IPS DF 6.9 (cell line): Measurements from ENCODE around the gene PAPPA2.

Experiments used
- DNase-seq: peaks from one replicate; pipeline ENCODE4 v3.0.0-alpha.2; 2013; ENCODE audit warnings: low read depth, low spot score
- H3K27ac ChIP-seq: one replicate; pipeline ENCODE4 v1.5.1; 2013; ENCODE audit warnings: low read length, control low read depth
- H3K27me3 ChIP-seq: 2 replicates; pipeline ENCODE4 v1.6.1; 2013; ENCODE audit warnings: mild to moderate bottlenecking, low read length; ENCODE audit not compliant: control insufficient read depth, insufficient read depth
- H3K36me3 ChIP-seq: 2 replicates; pipeline ENCODE4 v1.6.1; 2013; ENCODE audit warnings: low read length; ENCODE audit not compliant: control insufficient read depth, insufficient read depth
- H3K4me1 ChIP-seq: 2 replicates; pipeline ENCODE4 v1.6.1; 2013; ENCODE audit warnings: low read length; ENCODE audit not compliant: control insufficient read depth, insufficient read depth
- H3K4me3 ChIP-seq: 2 replicates; pipeline ENCODE4 v1.5.1; 2013; ENCODE audit warnings: mild to moderate bottlenecking, low read length
- H3K9me3 ChIP-seq: 2 replicates; pipeline ENCODE4 v1.6.1; 2013; ENCODE audit warnings: low read length, inconsistent platforms; ENCODE audit not compliant: control insufficient read depth, insufficient read depth
- WGBS: extraction: QIAGEN DNeasy Blood & Tissue Kit; methylation state at CpG from one replicate; pipeline ENCODE4 v1.1.7; 2013; ENCODE audit warnings: mixed read lengths, missing lambda C conversion rate; ENCODE audit not compliant: insufficient read length, insufficient coverage; 5-methylcytosine and 5-hydroxymethylcytosine counted together

Gene PAPPA2

GRCh38 chr1:176794897-176795508 lies 332.0 kb downstream of the PAPPA2 start:
- H3K4me3 ChIP-seq: no peak overlapping the region

GRCh38 chr1:176795929-176796328 lies 333.0 kb downstream of the PAPPA2 start:
- no peak for DNase-seq
- H3K27me3 ChIP-seq: no peaks in the 10 kb centered on the region
- H3K4me3 ChIP-seq: no peak overlapping the region
- H3K9me3 ChIP-seq: no peaks in the 10 kb centered on the region
- H3K36me3 ChIP-seq: no peaks in the 10 kb centered on the region
- H3K27ac ChIP-seq: no peak overlapping the region
- peaks cover 2% of the 10 kb centered on the region for H3K4me1 ChIP-seq
- WGBS: no CpG with 5 or more reads among the region's 2 CpGs

More at GRCh38 chr1:176794897-176795508, 332.0 kb downstream of the PAPPA2 start:
- Histone ChIP-seq H3K27me3 (no peaks in the 10 kb centered on the region), H3K36me3 (no peaks in the 10 kb centered on the region), H3K4me1 (peaks cover 2% of the 10 kb centered on the region), H3K9me3 (no peaks in the 10 kb centered on the region), H3K27ac (no peak overlapping the region)
- DNase-seq: no peak
- WGBS: no CpG with 5 or more reads among the region's 5 CpGs

- H3K27ac ChIP-seq: no peak overlapping the region
- no peaks in the 10 kb centered on the region for H3K27me3 ChIP-seq
- WGBS: 100% methylated on average over 1 of the region's 1 CpG
- H3K9me3 ChIP-seq: no peaks in the 10 kb centered on the region
- no peaks in the 10 kb centered on the region for H3K36me3 ChIP-seq
- H3K4me3 ChIP-seq: no peak overlapping the region
- no peak for DNase-seq
- peaks cover 3% of the 10 kb centered on the region for H3K4me1 ChIP-seq
Observed at GRCh38 chr1:176796583-176796982, 333.6 kb downstream of the PAPPA2 start.

GRCh38 chr1:176799327-176799726 lies 336.4 kb downstream of the PAPPA2 start:
- WGBS: no CpG with 5 or more reads among the region's 3 CpGs
- Histone ChIP-seq H3K4me3 (no peak overlapping the region), H3K36me3 (no peaks in the 10 kb centered on the region), H3K9me3 (no peaks in the 10 kb centered on the region), H3K4me1 (peaks cover 3% of the 10 kb centered on the region), H3K27me3 (no peaks in the 10 kb centered on the region), H3K27ac (no peak overlapping the region)
- DNase-seq: no peak

- peaks cover 2% of the 10 kb centered on the region for H3K4me1 ChIP-seq
- H3K27ac ChIP-seq: no peak overlapping the region
- no peaks in the 10 kb centered on the region for H3K36me3 ChIP-seq
- H3K9me3 ChIP-seq: no peaks in the 10 kb centered on the region
- no peak for DNase-seq
- H3K4me3 ChIP-seq: no peak overlapping the region
- whole genome bisulfite sequencing: no CpG with 5 or more reads among the region's 5 CpGs
- no peaks in the 10 kb centered on the region for H3K27me3 ChIP-seq
Observed at GRCh38 chr1:176800978-176801513, 338.1 kb downstream of the PAPPA2 start.

GRCh38 chr1:176801514-176802020 lies 338.6 kb downstream of the PAPPA2 start:
- Histone ChIP-seq H3K4me3 (no peak overlapping the region), H3K27ac (no peak overlapping the region), H3K4me1 (peaks cover 2% of the 10 kb centered on the region), H3K27me3 (no peaks in the 10 kb centered on the region), H3K9me3 (no peaks in the 10 kb centered on the region), H3K36me3 (no peaks in the 10 kb centered on the region)
- WGBS: no CpG with 5 or more reads among the region's 5 CpGs
- no peak for DNase-seq

GRCh38 chr1:176802316-176802715 lies 339.3 kb downstream of the PAPPA2 start:
- Histone ChIP-seq H3K4me1 (peaks cover 2% of the 10 kb centered on the region), H3K36me3 (no peaks in the 10 kb centered on the region), H3K4me3 (no peak overlapping the region), H3K9me3 (no peaks in the 10 kb centered on the region), H3K27me3 (no peaks in the 10 kb centered on the region), H3K27ac (no peak overlapping the region)
- no CpG with 5 or more reads among the region's 2 CpGs for WGBS
- no peak for DNase-seq

GRCh38 chr1:176803042-176803441 lies 340.1 kb downstream of the PAPPA2 start:
- Histone ChIP-seq H3K9me3 (no peaks in the 10 kb centered on the region), H3K4me1 (peaks cover 2% of the 10 kb centered on the region), H3K36me3 (no peaks in the 10 kb centered on the region), H3K4me3 (no peak overlapping the region), H3K27me3 (no peaks in the 10 kb centered on the region), H3K27ac (no peak overlapping the region)
- DNase-seq: no peak
- WGBS: no CpG with 5 or more reads among the region's 5 CpGs

GRCh38 chr1:176803596-176803995 lies 340.6 kb downstream of the PAPPA2 start:
- H3K4me1 ChIP-seq: peaks cover 2% of the 10 kb centered on the region
- no peak for DNase-seq
- no peak overlapping the region for H3K4me3 ChIP-seq
- no peaks in the 10 kb centered on the region for H3K36me3 ChIP-seq
- no peaks in the 10 kb centered on the region for H3K9me3 ChIP-seq
- no peak overlapping the region for H3K27ac ChIP-seq
- H3K27me3 ChIP-seq: no peaks in the 10 kb centered on the region

GRCh38 chr1:176809292-176809691 lies 346.3 kb downstream of the PAPPA2 start:
- no peaks in the 10 kb centered on the region for H3K27me3 ChIP-seq
- no peak overlapping the region for H3K27ac ChIP-seq
- no peaks in the 10 kb centered on the region for H3K36me3 ChIP-seq
- no peaks in the 10 kb centered on the region for H3K4me1 ChIP-seq
- H3K9me3 ChIP-seq: no peaks in the 10 kb centered on the region
- no CpG with 5 or more reads among the region's 2 CpGs for WGBS
- H3K4me3 ChIP-seq: no peak overlapping the region
- DNase-seq: no peak
